GM19193 (cell line): Measurements from ENCODE around the gene OR6C68.

ENCODE experiments used
- POLR2A ChIP-seq: IDR thresholded peaks from 4 replicates; pipeline ENCODE4 v1.6.1; 2011; ENCODE audit not compliant: insufficient read depth, insufficient read length; ENCODE audit errors: extremely low read depth

OR6C68 gene

GRCh38 chr12:55492078-55492477 is at the start of gene OR6C68:
Gene OR6C68, plus strand, starts transcription at chr12:55492378. Its CDS starts 0 bp downstream, at chr12:55492378.
- TF ChIP-seq POLR2A = no peak

GRCh38 chr12:55443776-55444175 is 48.4 kb upstream of the OR6C68 start, which contains the start of gene OR6C2:
Gene OR6C2, plus strand, starts transcription at chr12:55444076. Its CDS starts 8,138 bp downstream, at chr12:55452214.
- TF ChIP-seq POLR2A = no peak

GRCh38 chr12:55445357-55445756 is 46.8 kb upstream of the OR6C68 start:
- TF ChIP-seq POLR2A = no peak

- TF ChIP-seq POLR2A = no peak
Observed at GRCh38 chr12:55446326-55446725, 45.9 kb upstream of the OR6C68 start.

GRCh38 chr12:55448825-55449224 is 43.4 kb upstream of the OR6C68 start:
- no peak for TF ChIP-seq POLR2A

- no peak for TF ChIP-seq POLR2A
Observed at GRCh38 chr12:55467836-55468235, 24.3 kb upstream of the OR6C68 start.

GRCh38 chr12:55469291-55469690 is 22.9 kb upstream of the OR6C68 start:
- TF ChIP-seq POLR2A = no peak

GRCh38 chr12:55470088-55470829 is 21.9 kb upstream of the OR6C68 start, which contains the start of gene OR6C70:
Gene OR6C70, minus strand, starts transcription at chr12:55470138. Its CDS starts 0 bp downstream, at chr12:55470138.
- no peak for TF ChIP-seq POLR2A

- TF ChIP-seq POLR2A = no peak
Observed at GRCh38 chr12:55472264-55472663, 19.9 kb upstream of the OR6C68 start.

- TF ChIP-seq POLR2A = no peak
Observed at GRCh38 chr12:55495490-55495889, 3.3 kb downstream of the OR6C68 start.

- TF ChIP-seq POLR2A = no peak
Observed at GRCh38 chr12:55499231-55499630, 7.1 kb downstream of the OR6C68 start.

- no peak for TF ChIP-seq POLR2A
Observed at GRCh38 chr12:55499810-55500252, 7.7 kb downstream of the OR6C68 start.

GRCh38 chr12:55501601-55502000 is 9.4 kb downstream of the OR6C68 start:
- TF ChIP-seq POLR2A = no peak

GRCh38 chr12:55515696-55516095 is 23.5 kb downstream of the OR6C68 start:
- no peak for TF ChIP-seq POLR2A

- no peak for TF ChIP-seq POLR2A
Observed at GRCh38 chr12:55516391-55516790, 24.2 kb downstream of the OR6C68 start.
